GM23338 (cell line): ENCODE measurements around the gene PGS1. TPM values are rescaled to one million over a fixed set of nuclear protein-coding genes. Genes with fewer than 3 reads are reported as not detected.
"Not testable (repeated sequence)": the region's sequence is repeated elsewhere in the genome, so short reads cannot be mapped to it uniquely, and the experiment has no call there.

Source experiments
- ATAC-seq: fragments of 200-7000 bp; cut with Tn5 transposase; 3 replicates; pipeline ENCODE4 v1.9.1; 2020
- DNase-seq: peaks from one replicate; pipeline ENCODE4 v3.0.0-alpha.2; 2015; ENCODE audit warnings: low spot score
- H2AFZ ChIP-seq: fragments of 200-600 bp; sonication (generic); 2 replicates; pipeline ENCODE4 v1.8.0; 2016; ENCODE audit warnings: antibody characterized with exemption, mild to moderate bottlenecking, moderate library complexity
- H3F3A ChIP-seq: fragments of 200-600 bp; sonication (generic); replicated peaks from 2 replicates; pipeline ENCODE4 v1.8.0; 2017; ENCODE audit warnings: antibody characterized with exemption, mixed run types, low read depth
- H3K27ac ChIP-seq: fragments of 200-600 bp; sonication (generic); 2 replicates; pipeline ENCODE4 v1.6.1; 2016; ENCODE audit warnings: low read depth
- H3K27me3 ChIP-seq: fragments of 200-600 bp; sonication (generic); 2 replicates; pipeline ENCODE4 v1.8.0; 2016; ENCODE audit warnings: mild to moderate bottlenecking, mixed run types, moderate library complexity; ENCODE audit not compliant: insufficient read depth
- H3K36me3 ChIP-seq: fragments of 200-600 bp; sonication (generic); 2 replicates; pipeline ENCODE4 v1.8.0; 2016; ENCODE audit warnings: mild to moderate bottlenecking; ENCODE audit not compliant: insufficient read depth
- H3K4me1 ChIP-seq: fragments of 200-600 bp; sonication (generic); 2 replicates; pipeline ENCODE4 v1.8.0; 2016; ENCODE audit warnings: mild to moderate bottlenecking, moderate library complexity; ENCODE audit not compliant: insufficient read depth
- H3K4me2 ChIP-seq: fragments of 200-600 bp; sonication (generic); 2 replicates; pipeline ENCODE4 v1.7.1; 2017; ENCODE audit warnings: mixed run types
- H3K4me3 ChIP-seq: fragments of 200-600 bp; sonication (generic); 2 replicates; pipeline ENCODE4 v1.6.1; 2016; ENCODE audit warnings: mixed run types
- H3K79me2 ChIP-seq: fragments of 200-600 bp; sonication (generic); replicated peaks from 2 replicates; pipeline ENCODE4 v1.8.0; 2017; ENCODE audit warnings: mild to moderate bottlenecking; ENCODE audit not compliant: insufficient read depth
- H3K9me2 ChIP-seq: fragments of 200-600 bp; sonication (generic); 2 replicates; pipeline ENCODE4 v1.8.0; 2017; ENCODE audit not compliant: insufficient read depth
- H4K20me1 ChIP-seq: fragments of 200-600 bp; sonication (generic); replicated peaks from 2 replicates; pipeline ENCODE4 v1.8.0; 2017; ENCODE audit warnings: mild to moderate bottlenecking; ENCODE audit not compliant: insufficient read depth
- H3K27ac Mint-ChIP-seq: 2 replicates; pipeline ENCODE4 v1.8.0; 2020; ENCODE audit warnings: inconsistent platforms, mild to moderate bottlenecking, moderate library complexity, mixed read lengths
- H3K27me3 Mint-ChIP-seq: 3 replicates; pipeline ENCODE4 v1.8.0; 2022; ENCODE audit warnings: low read depth, mild to moderate bottlenecking, moderate library complexity, mixed read lengths, inconsistent platforms; ENCODE audit not compliant: insufficient read depth, poor library complexity
- H3K36me3 Mint-ChIP-seq: 3 replicates; pipeline ENCODE4 v1.8.0; 2021; ENCODE audit warnings: low read depth, mild to moderate bottlenecking, inconsistent platforms, moderate library complexity, mixed read lengths
- H3K4me1 Mint-ChIP-seq: 3 replicates; pipeline ENCODE4 v1.8.0; 2020; ENCODE audit warnings: mild to moderate bottlenecking, inconsistent platforms, mixed read lengths
- H3K4me3 Mint-ChIP-seq: 3 replicates; pipeline ENCODE4 v1.8.0; 2021; ENCODE audit warnings: moderate library complexity, mild to moderate bottlenecking, inconsistent platforms, mixed read lengths
- H3K9me3 Mint-ChIP-seq: 3 replicates; pipeline ENCODE4 v1.8.0; 2020; ENCODE audit warnings: moderate library complexity, mild to moderate bottlenecking, inconsistent platforms, mixed read lengths
- CTCF ChIP-seq, 2 experiments: fragments of 200-600 bp in 1 of 2; sonication (generic) in 1 of 2; conservative IDR thresholded peaks; 2 replicates each; pipeline versions ENCODE4 v1.5.1 to v1.6.1; 2016 to 2017; ENCODE audit warnings: antibody characterized with exemption in 2 of 2, low read depth in 2 of 2, mild to moderate bottlenecking in 2 of 2, moderate library complexity in 1 of 2
- JUNB ChIP-seq: IDR thresholded peaks from one replicate; pipeline ENCODE4 v1.6.1; 2016; ENCODE audit warnings: antibody characterized with exemption; ENCODE audit not compliant: unreplicated experiment
- STAT1 ChIP-seq: IDR thresholded peaks from one replicate; pipeline ENCODE4 v1.6.1; 2016; ENCODE audit warnings: antibody characterized with exemption; ENCODE audit not compliant: unreplicated experiment
- ZNF331 ChIP-seq: fragments of 250-450 bp; sonication (Bioruptor Pico); IDR thresholded peaks from 2 replicates; pipeline ENCODE4 v1.5.0; 2020; ENCODE audit warnings: low read depth, mild to moderate bottlenecking, moderate library complexity
- ZNF462 ChIP-seq: fragments of 250-450 bp; sonication (Bioruptor Pico); IDR thresholded peaks from 2 replicates; pipeline ENCODE4 v1.5.0; 2020; ENCODE audit warnings: mild to moderate bottlenecking, moderate library complexity
- polyA plus RNA-seq: library from polyadenylated mRNA; unstranded; fragments of >200 nt; fragmentation: Nextera tagmentation; extraction: Ambion mirVana; gene quantifications from 2 replicates; pipeline ENCODE4 v1.2.1, GENCODE V29; 2016
- total RNA-seq: library from RNA; depleted of rRNA; stranded (reverse); fragments of >200 nt; shearing (Covaris generic); gene quantifications from 2 replicates; pipeline ENCODE4 v1.2.3, GENCODE V29; 2014

The PGS1 gene
- total and polyA plus RNA-seq, 2 experiments from 2014 or later = 43.9 to 67.1 TPM

- TF ChIP-seq ZNF462 (CRISPR knock-in tag) (no peak), STAT1 (no peak), JUNB (no peak), ZNF331 (CRISPR knock-in tag) (no peak), CTCF (conservative IDR thresholded peaks at IDR 0.05; ENCODE audit: low read depth in 2 of 2) (no peak)
Measured at GRCh38 chr17:78462148-78462547, 83.7 kb downstream of the PGS1 start (continued).

DNA sequence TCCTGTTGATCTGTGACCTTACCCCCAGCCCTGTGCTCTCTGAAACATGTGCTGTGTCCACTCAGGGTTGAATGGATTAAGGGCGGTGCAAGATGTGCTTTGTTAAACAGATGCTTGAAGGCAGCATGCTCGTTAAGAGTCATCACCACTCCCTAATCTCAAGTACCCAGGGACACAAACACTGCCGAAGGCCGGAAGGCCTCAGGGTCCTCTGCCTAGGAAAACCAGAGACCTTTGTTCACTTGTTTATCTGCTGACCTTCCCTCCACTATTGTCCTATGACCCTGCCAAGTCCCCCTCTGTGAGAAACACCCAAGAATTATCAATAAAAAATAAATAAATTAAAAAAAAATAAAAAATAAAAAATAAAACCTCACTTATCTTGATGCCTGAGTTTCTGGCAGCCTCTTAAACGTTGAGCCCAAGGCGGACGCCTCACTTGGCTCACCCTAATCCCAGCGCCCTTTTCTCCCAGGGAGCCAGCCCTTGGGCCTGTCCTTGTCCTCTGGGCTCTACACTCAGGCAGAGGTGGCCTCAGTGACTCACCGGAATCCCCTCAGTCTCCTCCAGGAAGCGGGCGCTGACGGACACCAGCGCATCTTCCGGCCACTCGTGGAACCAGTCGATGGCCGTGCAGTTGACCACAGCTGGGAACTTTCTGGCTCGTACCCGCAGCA is 87.8 kb downstream of the PGS1 start:
- H3K9me3 Mint-ChIP-seq = peaks cover 22% of the 10 kb centered on the region
- not testable (repeated sequence) for H2AFZ ChIP-seq, H3K4me3 ChIP-seq, H3K79me2 ChIP-seq, H3K36me3 ChIP-seq, H3K27me3 Mint-ChIP-seq, H3K27me3 ChIP-seq, H3K4me3 Mint-ChIP-seq, H3K4me1 ChIP-seq, H3K9me2 ChIP-seq, H4K20me1 ChIP-seq, H3K27ac ChIP-seq, H3F3A ChIP-seq, H3K4me2 ChIP-seq, ATAC-seq, H3K27ac Mint-ChIP-seq, H3K36me3 Mint-ChIP-seq, H3K4me1 Mint-ChIP-seq, DNase-seq
